K562 (cell line): ENCODE data around the gene TAF4. TPM values are rescaled to one million over a fixed set of nuclear protein-coding genes. Genes with fewer than 3 reads are reported as not detected.

Experiments
- BHLHE40 ChIP-seq: IDR thresholded peaks from 2 replicates; pipeline ENCODE4 v1.6.1; 2011; ENCODE audit warnings: low read length, improper control_type of control experiment
- CHD2 ChIP-seq: IDR thresholded peaks from 2 replicates; pipeline ENCODE4 v1.6.1; 2011; ENCODE audit warnings: low read depth, low read length
- DLX4 ChIP-seq: fragments of 250-450 bp; sonication (Bioruptor Pico); IDR thresholded peaks from 2 replicates; pipeline ENCODE4 v1.6.1; 2021; ENCODE audit warnings: mild to moderate bottlenecking
- ERF ChIP-seq: fragments of 450-650 bp; formaldehyde crosslinking; IDR thresholded peaks from 2 replicates; pipeline ENCODE4 v1.4.0; 2020; ENCODE audit warnings: mild to moderate bottlenecking, mixed read lengths
- ETV6 ChIP-seq, 3 experiments: fragments of 150-350 bp in 1 of 3; sonication (generic) in 1 of 3; formaldehyde crosslinking in 1 of 3; IDR thresholded peaks; 2 replicates each; pipeline versions ENCODE4 v1.6.1 to v1.8.0; 2014 to 2022; ENCODE audit warnings: borderline replicate concordance in 2 of 3, low read depth in 2 of 3, antibody characterized with exemption in 1 of 3, low read length in 1 of 3, mild to moderate bottlenecking in 1 of 3, missing genetic modification reagents in 1 of 3
- HDAC1 ChIP-seq, 2 experiments: fragments of 450-650 bp; IDR thresholded peaks; 2 replicates each; pipeline ENCODE4 v1.6.1; 2016 to 2017; ENCODE audit warnings: inconsistent platforms in 1 of 2, mild to moderate bottlenecking in 1 of 2, moderate library complexity in 1 of 2
- MXI1 ChIP-seq: IDR thresholded peaks from 2 replicates; pipeline ENCODE4 v1.6.1; 2011; ENCODE audit warnings: low read depth, mild to moderate bottlenecking, improper control_type of control experiment, low read length
- MYBL2 ChIP-seq, 2 experiments: fragments of 450-650 bp in 1 of 2; sonication (generic) in 1 of 2; formaldehyde crosslinking in 1 of 2; IDR thresholded peaks; 2 replicates each; pipeline versions ENCODE4 v1.6.1 to v1.8.1; 2017 to 2022; ENCODE audit warnings: borderline replicate concordance in 1 of 2, inconsistent platforms in 1 of 2, low read depth in 1 of 2, mild to moderate bottlenecking in 1 of 2, missing genetic modification reagents in 1 of 2, moderate library complexity in 1 of 2
- MYC ChIP-seq, 2 experiments: fragments of 250-450 bp in 1 of 2; sonication (Bioruptor Pico) in 1 of 2; IDR thresholded peaks; 2 replicates each; pipeline versions ENCODE4 v1.5.1 to v1.6.1; 2012 to 2021; ENCODE audit warnings: low read depth in 2 of 2, borderline replicate concordance in 1 of 2, improper control_type of control experiment in 1 of 2, low read length in 1 of 2, mild to moderate bottlenecking in 1 of 2, moderate library complexity in 1 of 2
- XRCC3 ChIP-seq: fragments of 450-650 bp; IDR thresholded peaks from 2 replicates; pipeline ENCODE4 v1.6.1; 2017; ENCODE audit warnings: mild to moderate bottlenecking, moderate library complexity
- ZNF175 ChIP-seq: fragments of 200-800 bp; sonication (Bioruptor generic); IDR thresholded peaks from 2 replicates; pipeline ENCODE4 v1.6.1; 2016; ENCODE audit warnings: low read depth, mild to moderate bottlenecking, missing genetic modification characterization, missing compliant biosample characterization
- ZNF583 ChIP-seq: fragments of 250-450 bp; sonication (Bioruptor Pico); IDR thresholded peaks from 2 replicates; pipeline ENCODE4 v1.4.0; 2020
- ZNF764 ChIP-seq: fragments of 250-450 bp; sonication (Bioruptor Pico); IDR thresholded peaks from 2 replicates; pipeline ENCODE4 v1.4.0; 2020; ENCODE audit warnings: low read depth, mild to moderate bottlenecking, moderate library complexity
- polyA plus RNA-seq, 8 experiments: library from polyadenylated mRNA; depleted of rRNA in 4 of 8; stranded (reverse) in 5 of 8; unstranded in 3 of 8; fragments of >200 nt; fragmentation: Nextera tagmentation in 2 of 8; fragmentation: Illumina TruSeq in 1 of 8; extraction: Ambion mirVana in 2 of 8; extraction: Trizol in 1 of 8; gene quantifications; 2 replicates each; pipeline versions ENCODE4 v1.2.1 to v1.2.3, GENCODE V29; 2011 to 2014; ENCODE audit warnings: inconsistent platforms in 1 of 8, missing spikeins in 1 of 8
- total RNA-seq, 7 experiments: library from RNA; depleted of rRNA in 6 of 7; stranded (reverse); fragments of >200 nt in 6 of 7; fragmentation: Illumina TruSeq in 2 of 7; extraction: Trizol in 2 of 7; gene quantifications; 2 replicates each; pipeline versions ENCODE4 v1.2.1 to v1.2.3, GENCODE V29; 2011 to 2021; ENCODE audit warnings: low replicate concordance in 1 of 7
- TF ChIP-seq, protein P1 (sequence below): fragments of 250-450 bp; sonication (Bioruptor Pico); IDR thresholded peaks from 2 replicates; pipeline ENCODE4 v1.5.0; 2021
- TF ChIP-seq, protein P2 (sequence below): fragments of 250-450 bp; sonication (Bioruptor Pico); IDR thresholded peaks from 2 replicates; pipeline ENCODE4 v1.5.0; 2021; ENCODE audit warnings: mild to moderate bottlenecking, moderate library complexity
- TF ChIP-seq, protein P3 (sequence below): sonication (generic); formaldehyde crosslinking; IDR thresholded peaks from 2 replicates; pipeline ENCODE4 v1.8.0; 2022; ENCODE audit warnings: mild to moderate bottlenecking, missing genetic modification reagents
- TF ChIP-seq, protein P4 (sequence below): sonication (generic); formaldehyde crosslinking; IDR thresholded peaks from 2 replicates; pipeline ENCODE4 v1.8.1; 2023; ENCODE audit warnings: mild to moderate bottlenecking, missing genetic modification reagents

The TAF4 gene
- total and polyA plus RNA-seq, 9 of the 15 experiments (the other 6 are each of a cell fraction or from before 2014, with no cell fraction given) = 0.44 to 28.3 (median 5.6) TPM

- TF ChIP-seq, protein P1, sequence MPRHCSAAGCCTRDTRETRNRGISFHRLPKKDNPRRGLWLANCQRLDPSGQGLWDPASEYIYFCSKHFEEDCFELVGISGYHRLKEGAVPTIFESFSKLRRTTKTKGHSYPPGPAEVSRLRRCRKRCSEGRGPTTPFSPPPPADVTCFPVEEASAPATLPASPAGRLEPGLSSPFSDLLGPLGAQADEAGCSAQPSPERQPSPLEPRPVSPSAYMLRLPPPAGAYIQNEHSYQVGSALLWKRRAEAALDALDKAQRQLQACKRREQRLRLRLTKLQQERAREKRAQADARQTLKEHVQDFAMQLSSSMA = no peak
- no peak for TF ChIP-seq BHLHE40
- TF ChIP-seq ZNF583 (CRISPR knock-in tag) = no peak
- TF ChIP-seq ZNF175 (CRISPR knock-in tag) = no peak
- TF ChIP-seq DLX4 (CRISPR knock-in tag) = no peak
- TF ChIP-seq, protein P2, sequence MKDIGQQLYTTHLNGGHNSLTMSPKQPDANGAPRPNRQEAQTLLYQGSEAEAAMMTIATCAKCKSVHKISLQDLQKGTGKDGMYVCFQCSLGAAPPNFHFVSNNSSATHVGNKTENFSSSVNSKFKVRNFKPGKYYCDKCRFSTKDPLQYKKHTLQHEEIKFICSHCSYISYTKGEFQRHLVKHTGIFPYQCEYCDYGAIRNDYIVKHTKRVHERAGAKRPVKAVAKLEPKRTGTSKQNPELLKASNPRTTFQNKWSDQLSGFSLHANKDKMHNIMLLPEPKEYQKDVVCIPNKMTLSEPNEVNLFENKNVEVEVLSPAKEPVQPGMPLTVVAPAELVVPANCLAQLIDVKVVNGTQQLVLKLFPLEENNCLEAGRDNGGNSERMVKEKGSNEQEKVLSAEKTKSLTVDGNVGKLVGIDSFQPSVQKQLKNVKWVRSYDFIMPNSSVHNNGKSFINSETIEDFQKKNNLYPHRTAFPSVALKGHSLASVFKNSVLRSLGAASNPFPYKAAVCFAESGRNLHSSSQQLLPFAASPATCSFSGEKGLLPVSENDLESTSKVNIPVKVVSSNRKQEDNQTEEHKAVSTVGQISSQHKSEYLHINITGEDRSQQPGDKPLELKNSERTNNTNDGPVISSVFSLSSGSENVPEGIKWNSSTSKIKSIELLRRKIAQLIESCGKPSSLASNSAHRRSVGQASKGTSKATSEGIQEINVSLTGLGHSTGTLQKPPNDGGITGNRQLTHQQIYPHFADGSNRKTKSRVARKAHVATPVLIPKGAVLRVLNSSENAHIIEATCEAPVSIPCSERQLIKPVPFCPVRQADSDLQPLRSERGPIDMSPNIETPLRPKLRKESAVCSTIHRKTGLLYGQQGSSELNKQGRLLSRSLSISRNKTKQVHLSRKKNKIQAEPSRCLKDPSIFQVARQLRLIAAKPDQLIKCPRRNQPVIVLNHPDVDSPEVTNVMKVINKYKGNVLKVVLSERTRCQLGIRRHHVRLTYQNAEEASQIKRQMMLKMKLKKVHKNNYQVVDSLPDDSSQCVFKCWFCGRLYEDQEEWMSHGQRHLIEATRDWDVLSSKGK (CRISPR knock-in tag) = no peak
- TF ChIP-seq XRCC3 = no peak
- TF ChIP-seq MYC (IDR thresholded peaks at IDR 0.05; ENCODE audit: low read depth, low read length) = no peak
- TF ChIP-seq MYC (CRISPR knock-in tag; IDR thresholded peaks at IDR 0.05; ENCODE audit: borderline replicate concordance, low read depth) = no peak
- no peak for TF ChIP-seq ETV6 (IDR thresholded peaks at IDR 0.05; ENCODE audit: borderline replicate concordance in 1 of 2, low read depth in 2 of 2, low read length in 1 of 2)
- TF ChIP-seq ETV6 (CRISPR knock-in tag; IDR thresholded peaks at IDR 0.05; ENCODE audit: borderline replicate concordance) = no peak
- TF ChIP-seq ZNF764 (CRISPR knock-in tag) = no peak
- TF ChIP-seq MYBL2 (IDR thresholded peaks at IDR 0.05; ENCODE audit: low read depth) = no peak
- TF ChIP-seq MYBL2 (CRISPR knock-in tag; IDR thresholded peaks at IDR 0.05; ENCODE audit: borderline replicate concordance) = no peak
- TF ChIP-seq, protein P3, sequence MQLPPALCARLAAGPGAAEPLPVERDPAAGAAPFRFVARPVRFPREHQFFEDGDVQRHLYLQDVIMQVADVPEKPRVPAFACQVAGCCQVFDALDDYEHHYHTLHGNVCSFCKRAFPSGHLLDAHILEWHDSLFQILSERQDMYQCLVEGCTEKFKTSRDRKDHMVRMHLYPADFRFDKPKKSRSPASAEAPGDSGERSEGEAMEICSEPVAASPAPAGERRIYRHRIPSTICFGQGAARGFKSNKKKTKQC = no peak
- no peak for TF ChIP-seq HDAC1 (IDR thresholded peaks at IDR 0.05)
- TF ChIP-seq MXI1 = no peak
- TF ChIP-seq ERF = no peak
- TF ChIP-seq, protein P4, sequence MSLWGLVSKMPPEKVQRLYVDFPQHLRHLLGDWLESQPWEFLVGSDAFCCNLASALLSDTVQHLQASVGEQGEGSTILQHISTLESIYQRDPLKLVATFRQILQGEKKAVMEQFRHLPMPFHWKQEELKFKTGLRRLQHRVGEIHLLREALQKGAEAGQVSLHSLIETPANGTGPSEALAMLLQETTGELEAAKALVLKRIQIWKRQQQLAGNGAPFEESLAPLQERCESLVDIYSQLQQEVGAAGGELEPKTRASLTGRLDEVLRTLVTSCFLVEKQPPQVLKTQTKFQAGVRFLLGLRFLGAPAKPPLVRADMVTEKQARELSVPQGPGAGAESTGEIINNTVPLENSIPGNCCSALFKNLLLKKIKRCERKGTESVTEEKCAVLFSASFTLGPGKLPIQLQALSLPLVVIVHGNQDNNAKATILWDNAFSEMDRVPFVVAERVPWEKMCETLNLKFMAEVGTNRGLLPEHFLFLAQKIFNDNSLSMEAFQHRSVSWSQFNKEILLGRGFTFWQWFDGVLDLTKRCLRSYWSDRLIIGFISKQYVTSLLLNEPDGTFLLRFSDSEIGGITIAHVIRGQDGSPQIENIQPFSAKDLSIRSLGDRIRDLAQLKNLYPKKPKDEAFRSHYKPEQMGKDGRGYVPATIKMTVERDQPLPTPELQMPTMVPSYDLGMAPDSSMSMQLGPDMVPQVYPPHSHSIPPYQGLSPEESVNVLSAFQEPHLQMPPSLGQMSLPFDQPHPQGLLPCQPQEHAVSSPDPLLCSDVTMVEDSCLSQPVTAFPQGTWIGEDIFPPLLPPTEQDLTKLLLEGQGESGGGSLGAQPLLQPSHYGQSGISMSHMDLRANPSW = no peak
- TF ChIP-seq CHD2 = no peak
These were observed 84.8 kb downstream of the TAF4 start (continued) for GRCh38 chr20:61980647-61981583.
